D721Med (cell line): ENCODE measurements around the gene ATP7B.

Experiments used
- DNase-seq: peaks from one replicate; pipeline ENCODE4 v3.0.0; 2011; ENCODE audit warnings: low spot score; ENCODE audit not compliant: insufficient read length
- FAIRE-seq: peaks from 2 replicates; lab custom pipeline; 2011; peaks lifted over from hg19 to GRCh38; lab: Jason Lieb, UNC
- CTCF ChIP-seq: IDR thresholded peaks from 2 replicates; pipeline ENCODE4 v1.5.1; 2012; ENCODE audit warnings: mild to moderate bottlenecking, control low read depth; ENCODE audit not compliant: insufficient read depth; ENCODE audit errors: missing control alignments

Gene ATP7B

GRCh38 chr13:51929699-51930098, 81.6 kb downstream of the ATP7B start:
- FAIRE-seq (no peak), DNase-seq (no peak)

GRCh38 chr13:51928231-51928630, 83.0 kb downstream of the ATP7B start:
- DNase-seq (no peak), FAIRE-seq (no peak)
- TF ChIP-seq CTCF: no peak

More at GRCh38 chr13:51929699-51930098, 81.6 kb downstream of the ATP7B start:
- TF ChIP-seq CTCF: no peak

- TF ChIP-seq CTCF: no peak
- FAIRE-seq (no peak), DNase-seq (no peak)
Observed at GRCh38 chr13:51927129-51927528, 84.1 kb downstream of the ATP7B start.

- no peak for FAIRE-seq
- DNase-seq: no peak
- TF ChIP-seq CTCF: no peak
Observed at GRCh38 chr13:51926528-51926885, 84.7 kb downstream of the ATP7B start.

- DNase-seq (no peak), FAIRE-seq (no peak)
- TF ChIP-seq CTCF: no peak
Observed at GRCh38 chr13:51925865-51926527, 85.3 kb downstream of the ATP7B start.

- no peak for TF ChIP-seq CTCF
- FAIRE-seq: no peak
Observed at GRCh38 chr13:51924756-51925544, 86.3 kb downstream of the ATP7B start.

More at GRCh38 chr13:51924756-51925544, 86.3 kb downstream of the ATP7B start:
- DNase-seq: no peak
